CD4-positive, alpha-beta T cell treated with Interleukin-2 at 100 ng/mL for 4 hours (primary cell): Measurements from ENCODE around the gene TMEM204.
"Not testable (repeated sequence)": the region's sequence is repeated elsewhere in the genome, so short reads cannot be mapped to it uniquely, and the experiment has no call there.

Experiments used
- DNase-seq: peaks from one replicate; pipeline ENCODE4 v3.0.0-alpha.2; 2020; ENCODE audit warnings: low spot score

TMEM204 gene

GRCh38 chr16:1595511-1595910 lies 62.0 kb downstream of the TMEM204 start:
- DNase-seq: not testable (repeated sequence)

GRCh38 chr16:1596516-1596915 lies 63.0 kb downstream of the TMEM204 start:
- no peak for DNase-seq

- DNase-seq: no peak
Measured at GRCh38 chr16:1597154-1597553, 63.7 kb downstream of the TMEM204 start.

GRCh38 chr16:1601031-1601430 lies 67.6 kb downstream of the TMEM204 start:
- DNase-seq: no peak

- no peak for DNase-seq
Measured at GRCh38 chr16:1601489-1601888, 68.0 kb downstream of the TMEM204 start.

GRCh38 chr16:1602285-1602684 lies 68.8 kb downstream of the TMEM204 start:
- no peak for DNase-seq
